HepG2 (cell line): ENCODE data around the gene LYZ. TPM values are rescaled to one million over a fixed set of nuclear protein-coding genes. Genes with fewer than 3 reads are reported as not detected.
A peak's percentile ranks its signal among the peaks of the same experiment; 100 is the strongest.

Experiments used
- BRD4 ChIP-seq: sonication (generic); formaldehyde crosslinking; IDR thresholded peaks from 2 replicates; pipeline ENCODE4 v1.4.0; 2020; ENCODE audit warnings: missing genetic modification reagents
- GTF3A ChIP-seq: sonication (generic); formaldehyde crosslinking; conservative IDR thresholded peaks from 2 replicates; pipeline ENCODE4 v1.4.0; 2020; ENCODE audit warnings: mild to moderate bottlenecking, missing genetic modification reagents
- KAT8 ChIP-seq: IDR thresholded peaks from 2 replicates; pipeline ENCODE4 v1.6.1; 2016; ENCODE audit warnings: missing genetic modification reagents, missing compliant biosample characterization
- MLX ChIP-seq: IDR thresholded peaks from 2 replicates; pipeline ENCODE4 v1.6.1; 2016
- MXI1 ChIP-seq: IDR thresholded peaks from 3 replicates; pipeline ENCODE4 v1.6.1; 2012; ENCODE audit warnings: low read depth, low read length, inconsistent platforms, borderline replicate concordance
- RBAK ChIP-seq: sonication (generic); formaldehyde crosslinking; IDR thresholded peaks from 2 replicates; pipeline ENCODE4 v1.5.1; 2020; ENCODE audit warnings: mild to moderate bottlenecking, missing genetic modification reagents
- SNAPC2 ChIP-seq: sonication (generic); formaldehyde crosslinking; IDR thresholded peaks from 2 replicates; pipeline ENCODE4 v1.8.1; 2022; ENCODE audit warnings: mild to moderate bottlenecking, missing genetic modification reagents
- SRF ChIP-seq: IDR thresholded peaks from 2 replicates; pipeline ENCODE4 v1.6.1; 2011; ENCODE audit warnings: mild to moderate bottlenecking, low read depth, low read length, moderate library complexity
- TCF12 ChIP-seq, 2 experiments: fragments of 450-650 bp in 1 of 2; sonication (generic) in 1 of 2; formaldehyde crosslinking in 1 of 2; IDR thresholded peaks; 2 replicates each; pipeline versions ENCODE4 v1.6.1 to v1.8.0; 2017 to 2022; ENCODE audit warnings: antibody characterized with exemption in 1 of 2, mild to moderate bottlenecking in 1 of 2, missing genetic modification reagents in 1 of 2, moderate library complexity in 1 of 2
- TIGD3 ChIP-seq: sonication (generic); formaldehyde crosslinking; IDR thresholded peaks from 2 replicates; pipeline ENCODE4 v1.5.1; 2020; ENCODE audit warnings: mild to moderate bottlenecking, missing genetic modification reagents, borderline replicate concordance
- ZBTB34 ChIP-seq: sonication (generic); formaldehyde crosslinking; IDR thresholded peaks from 2 replicates; pipeline ENCODE4 v1.8.0; 2022; ENCODE audit warnings: mild to moderate bottlenecking, missing genetic modification reagents
- ZGPAT ChIP-seq: IDR thresholded peaks from 2 replicates; pipeline ENCODE4 v1.6.1; 2016; ENCODE audit warnings: mild to moderate bottlenecking
- ZNF12 ChIP-seq: sonication (generic); formaldehyde crosslinking; IDR thresholded peaks from 2 replicates; pipeline ENCODE4 v1.5.0; 2020; ENCODE audit warnings: missing genetic modification reagents
- ZNF430 ChIP-seq: sonication (generic); formaldehyde crosslinking; IDR thresholded peaks from 2 replicates; pipeline ENCODE4 v1.9.0; 2021; ENCODE audit warnings: mild to moderate bottlenecking, missing genetic modification reagents
- ZNF564 ChIP-seq: sonication (generic); formaldehyde crosslinking; IDR thresholded peaks from 2 replicates; pipeline ENCODE4 v1.8.1; 2023; ENCODE audit warnings: mild to moderate bottlenecking, missing genetic modification reagents
- ZNF772 ChIP-seq: sonication (generic); formaldehyde crosslinking; IDR thresholded peaks from 2 replicates; pipeline ENCODE4 v1.5.0; 2020; ENCODE audit warnings: mild to moderate bottlenecking, missing genetic modification reagents
- ZNF775 ChIP-seq: sonication (generic); formaldehyde crosslinking; IDR thresholded peaks from 2 replicates; pipeline ENCODE4 v1.4.0; 2020; ENCODE audit warnings: missing genetic modification reagents, mild to moderate bottlenecking, moderate library complexity, borderline replicate concordance
- polyA plus RNA-seq, 8 experiments: library from polyadenylated mRNA; depleted of rRNA in 3 of 8; stranded (reverse) in 7 of 8; unstranded in 1 of 8; fragments of >200 nt; fragmentation: Illumina TruSeq in 4 of 8; extraction: Trizol in 4 of 8; gene quantifications; 2 replicates each; pipeline versions ENCODE4 v1.2.1 to v1.2.3, GENCODE V29; 2011 to 2016; ENCODE audit warnings: low read depth in 4 of 8, missing spikeins in 1 of 8, mixed read lengths in 1 of 8; ENCODE audit not compliant: insufficient read depth in 1 of 8
- total RNA-seq, 5 experiments: library from RNA; depleted of rRNA; stranded (reverse); fragments of >200 nt; fragmentation: Illumina TruSeq; extraction: Trizol; gene quantifications; 2 replicates each; pipeline ENCODE4 v1.2.3, GENCODE V29; 2016; ENCODE audit warnings: low read depth in 1 of 5
- TF ChIP-seq, protein P1 (sequence below): IDR thresholded peaks from 2 replicates; pipeline ENCODE4 v1.6.1; 2012; ENCODE audit warnings: inconsistent platforms
- TF ChIP-seq, protein P2 (sequence below): IDR thresholded peaks from 2 replicates; pipeline ENCODE4 v1.6.1; 2012; ENCODE audit warnings: low read length, improper control_type of control experiment
- TF ChIP-seq, protein P3 (sequence below): sonication (generic); formaldehyde crosslinking; conservative IDR thresholded peaks from 2 replicates; pipeline ENCODE4 v1.4.0; 2020; ENCODE audit warnings: missing genetic modification reagents

LYZ gene
- total and polyA plus RNA-seq, 2 of the 13 experiments (the other 11 are each of a cell fraction or from before 2014, with no cell fraction given): 1,788 to 2,054 TPM

GRCh38 chr12:69332815-69333358, 15.3 kb upstream of the LYZ start (continued):
- no peak for TF ChIP-seq GTF3A (CRISPR knock-in tag)
- TF ChIP-seq SRF: 0 out of 2 replicates have a peak, but pooled peaks have one; percentile 14
- no peak for TF ChIP-seq ZNF775 (CRISPR knock-in tag)
- no peak; the same call in 2 of the 3 replicates for TF ChIP-seq MXI1
- no peak for TF ChIP-seq TCF12 (IDR thresholded peaks at IDR 0.05)
- peak; percentile 91 for TF ChIP-seq TCF12 (CRISPR knock-in tag; IDR thresholded peaks at IDR 0.05)
- peak; percentile 35; the same call in 1 of the 2 replicates for TF ChIP-seq BRD4 (CRISPR knock-in tag)
- TF ChIP-seq ZNF564 (CRISPR knock-in tag): peak; percentile 34; the same call in 1 of the 2 replicates
- TF ChIP-seq, protein P1, sequence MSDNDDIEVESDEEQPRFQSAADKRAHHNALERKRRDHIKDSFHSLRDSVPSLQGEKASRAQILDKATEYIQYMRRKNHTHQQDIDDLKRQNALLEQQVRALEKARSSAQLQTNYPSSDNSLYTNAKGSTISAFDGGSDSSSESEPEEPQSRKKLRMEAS: peak; percentile 56; the same call in 1 of the 2 replicates
- TF ChIP-seq, protein P2, sequence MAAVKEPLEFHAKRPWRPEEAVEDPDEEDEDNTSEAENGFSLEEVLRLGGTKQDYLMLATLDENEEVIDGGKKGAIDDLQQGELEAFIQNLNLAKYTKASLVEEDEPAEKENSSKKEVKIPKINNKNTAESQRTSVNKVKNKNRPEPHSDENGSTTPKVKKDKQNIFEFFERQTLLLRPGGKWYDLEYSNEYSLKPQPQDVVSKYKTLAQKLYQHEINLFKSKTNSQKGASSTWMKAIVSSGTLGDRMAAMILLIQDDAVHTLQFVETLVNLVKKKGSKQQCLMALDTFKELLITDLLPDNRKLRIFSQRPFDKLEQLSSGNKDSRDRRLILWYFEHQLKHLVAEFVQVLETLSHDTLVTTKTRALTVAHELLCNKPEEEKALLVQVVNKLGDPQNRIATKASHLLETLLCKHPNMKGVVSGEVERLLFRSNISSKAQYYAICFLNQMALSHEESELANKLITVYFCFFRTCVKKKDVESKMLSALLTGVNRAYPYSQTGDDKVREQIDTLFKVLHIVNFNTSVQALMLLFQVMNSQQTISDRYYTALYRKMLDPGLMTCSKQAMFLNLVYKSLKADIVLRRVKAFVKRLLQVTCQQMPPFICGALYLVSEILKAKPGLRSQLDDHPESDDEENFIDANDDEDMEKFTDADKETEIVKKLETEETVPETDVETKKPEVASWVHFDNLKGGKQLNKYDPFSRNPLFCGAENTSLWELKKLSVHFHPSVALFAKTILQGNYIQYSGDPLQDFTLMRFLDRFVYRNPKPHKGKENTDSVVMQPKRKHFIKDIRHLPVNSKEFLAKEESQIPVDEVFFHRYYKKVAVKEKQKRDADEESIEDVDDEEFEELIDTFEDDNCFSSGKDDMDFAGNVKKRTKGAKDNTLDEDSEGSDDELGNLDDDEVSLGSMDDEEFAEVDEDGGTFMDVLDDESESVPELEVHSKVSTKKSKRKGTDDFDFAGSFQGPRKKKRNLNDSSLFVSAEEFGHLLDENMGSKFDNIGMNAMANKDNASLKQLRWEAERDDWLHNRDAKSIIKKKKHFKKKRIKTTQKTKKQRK: no peak
- TF ChIP-seq, protein P3, sequence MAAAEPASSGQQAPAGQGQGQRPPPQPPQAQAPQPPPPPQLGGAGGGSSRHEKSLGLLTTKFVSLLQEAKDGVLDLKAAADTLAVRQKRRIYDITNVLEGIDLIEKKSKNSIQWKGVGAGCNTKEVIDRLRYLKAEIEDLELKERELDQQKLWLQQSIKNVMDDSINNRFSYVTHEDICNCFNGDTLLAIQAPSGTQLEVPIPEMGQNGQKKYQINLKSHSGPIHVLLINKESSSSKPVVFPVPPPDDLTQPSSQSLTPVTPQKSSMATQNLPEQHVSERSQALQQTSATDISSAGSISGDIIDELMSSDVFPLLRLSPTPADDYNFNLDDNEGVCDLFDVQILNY (CRISPR knock-in tag): no peak
- TF ChIP-seq MLX: peak; percentile 75
- TF ChIP-seq TIGD3 (CRISPR knock-in tag): no peak
- TF ChIP-seq SNAPC2 (CRISPR knock-in tag): 0 out of 2 replicates have a peak, but pooled peaks have one; percentile 39
- peak; percentile 85 for TF ChIP-seq ZGPAT (CRISPR knock-in tag)
- TF ChIP-seq ZNF12 (CRISPR knock-in tag): no peak
- no peak for TF ChIP-seq RBAK
- TF ChIP-seq ZNF430: peak; percentile 42; the same call in 1 of the 2 replicates
- TF ChIP-seq ZBTB34: peak; percentile 92
- TF ChIP-seq ZNF772 (CRISPR knock-in tag): peak; percentile 64; the same call in 1 of the 2 replicates
- peak; percentile 62 for TF ChIP-seq KAT8
